C4-2B (cell line): ENCODE results near the gene SDHA.

Experiments used
- ZFX ChIP-seq: fragments of 450-650 bp; IDR thresholded peaks from 2 replicates; pipeline ENCODE4 v1.6.1; 2017
- TF ChIP-seq, protein P1 (sequence below): fragments of 450-650 bp; conservative IDR thresholded peaks from 2 replicates; pipeline ENCODE4 v1.5.1; 2017; ENCODE audit warnings: mild to moderate bottlenecking

DNA sequence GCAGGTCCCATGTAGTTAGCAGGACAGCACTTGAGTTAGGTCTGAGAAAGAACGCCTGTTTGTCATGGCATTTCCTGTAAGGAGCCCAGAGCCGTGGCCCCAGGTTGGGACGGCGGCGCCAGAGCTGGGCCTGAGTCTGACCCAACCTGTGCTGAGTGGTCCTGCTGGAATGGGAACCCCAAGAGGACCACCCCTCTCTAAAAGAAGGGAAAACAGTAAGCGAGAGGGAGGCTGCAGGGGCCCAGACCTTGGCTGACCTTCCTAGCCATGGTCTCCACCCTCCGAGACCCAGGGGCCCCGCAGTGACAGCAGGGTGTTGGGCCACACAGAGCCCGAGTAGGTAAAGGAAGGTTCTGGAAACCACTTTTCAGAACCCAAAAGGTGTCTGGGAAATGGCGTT is 28.6 kb upstream of the SDHA start:
- TF ChIP-seq, protein P1, sequence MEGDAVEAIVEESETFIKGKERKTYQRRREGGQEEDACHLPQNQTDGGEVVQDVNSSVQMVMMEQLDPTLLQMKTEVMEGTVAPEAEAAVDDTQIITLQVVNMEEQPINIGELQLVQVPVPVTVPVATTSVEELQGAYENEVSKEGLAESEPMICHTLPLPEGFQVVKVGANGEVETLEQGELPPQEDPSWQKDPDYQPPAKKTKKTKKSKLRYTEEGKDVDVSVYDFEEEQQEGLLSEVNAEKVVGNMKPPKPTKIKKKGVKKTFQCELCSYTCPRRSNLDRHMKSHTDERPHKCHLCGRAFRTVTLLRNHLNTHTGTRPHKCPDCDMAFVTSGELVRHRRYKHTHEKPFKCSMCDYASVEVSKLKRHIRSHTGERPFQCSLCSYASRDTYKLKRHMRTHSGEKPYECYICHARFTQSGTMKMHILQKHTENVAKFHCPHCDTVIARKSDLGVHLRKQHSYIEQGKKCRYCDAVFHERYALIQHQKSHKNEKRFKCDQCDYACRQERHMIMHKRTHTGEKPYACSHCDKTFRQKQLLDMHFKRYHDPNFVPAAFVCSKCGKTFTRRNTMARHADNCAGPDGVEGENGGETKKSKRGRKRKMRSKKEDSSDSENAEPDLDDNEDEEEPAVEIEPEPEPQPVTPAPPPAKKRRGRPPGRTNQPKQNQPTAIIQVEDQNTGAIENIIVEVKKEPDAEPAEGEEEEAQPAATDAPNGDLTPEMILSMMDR: no peak
- no peak for TF ChIP-seq ZFX
